ENCODE results near the gene TCF4.

The TCF4 gene

GRCh38 chr18:55544014-55544413 is 44.0 kb downstream of the TCF4 start:
- DNase-seq (ENCODE audit: low read depth), result no peak

DNA sequence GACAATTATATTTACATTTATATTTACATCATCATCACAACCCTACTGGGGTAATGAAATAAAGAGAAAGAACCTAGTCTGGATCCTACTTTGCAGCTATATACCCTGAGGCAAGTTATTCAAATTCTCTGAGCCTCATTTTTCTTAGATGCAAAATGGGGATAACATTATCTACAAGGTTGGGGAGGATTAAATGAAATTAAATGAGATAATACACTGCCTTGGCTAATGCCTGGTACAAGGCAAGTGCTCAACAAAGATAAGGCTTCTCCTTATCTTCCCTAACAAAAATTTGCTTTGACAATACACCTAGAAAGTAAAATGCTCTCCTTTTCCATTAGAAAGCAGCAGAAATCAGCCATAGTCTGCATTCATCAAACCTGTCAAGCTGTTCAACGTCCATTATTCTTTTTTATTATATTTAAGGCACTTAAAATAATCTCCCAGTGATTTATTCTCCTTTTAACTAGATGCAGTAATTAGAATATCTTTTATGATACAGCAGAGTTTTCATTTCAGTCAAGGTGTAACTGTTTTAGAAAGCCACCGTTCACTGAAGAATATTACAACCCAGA is 44.8 kb downstream of the TCF4 start:
- DNase-seq (ENCODE audit: low read depth), result no peak

GRCh38 chr18:55541571-55541970 is 46.4 kb downstream of the TCF4 start:
- no peak for DNase-seq (ENCODE audit: low read depth)

- DNase-seq (ENCODE audit: low read depth), result no peak
Measured at GRCh38 chr18:55539240-55539639, 48.8 kb downstream of the TCF4 start.

- no peak for DNase-seq (ENCODE audit: low read depth)
Measured at GRCh38 chr18:55534996-55535395, 53.0 kb downstream of the TCF4 start.

DNA sequence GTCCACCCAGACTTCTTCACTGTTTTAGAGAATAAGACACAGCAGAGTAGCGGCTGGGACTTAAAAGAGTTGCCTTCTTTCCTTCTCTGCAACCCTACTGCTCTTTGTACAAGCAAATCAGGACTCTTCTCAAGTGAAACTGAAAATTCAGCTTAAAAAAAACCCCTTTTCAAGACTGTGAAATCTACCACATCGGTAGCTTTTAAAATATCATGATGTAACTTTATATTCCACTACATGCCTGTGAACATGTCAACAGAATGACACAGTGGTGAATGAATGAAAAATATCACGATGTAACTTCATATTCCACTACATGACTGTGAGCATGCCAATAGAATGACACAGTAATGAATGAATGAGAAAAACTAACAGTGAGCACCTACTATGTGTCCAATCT is 53.4 kb downstream of the TCF4 start:
- no peak for DNase-seq (ENCODE audit: low read depth)

DNA sequence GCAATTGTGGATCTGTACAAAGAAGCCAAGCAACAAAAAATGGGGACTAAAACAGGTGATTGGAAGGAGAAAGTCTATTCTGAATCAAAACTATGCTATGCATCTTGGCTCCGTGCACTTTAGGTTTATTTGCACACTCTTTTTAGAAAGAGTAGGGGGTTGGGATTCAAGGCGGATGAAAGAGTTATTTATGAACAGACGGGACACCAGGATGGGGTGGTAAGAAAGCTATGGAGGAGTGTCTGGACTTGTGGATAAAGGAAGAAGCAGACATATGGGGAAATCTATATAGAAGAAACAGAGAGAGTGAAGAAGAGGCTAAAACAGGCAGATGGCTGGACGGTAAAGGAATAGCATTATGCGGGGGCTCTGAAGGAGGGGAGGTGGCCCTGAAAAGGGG is 57.8 kb downstream of the TCF4 start:
- no peak for DNase-seq (ENCODE audit: low read depth)

GRCh38 chr18:55529581-55529980 is 58.4 kb downstream of the TCF4 start:
- DNase-seq (ENCODE audit: low read depth), result no peak

DNA sequence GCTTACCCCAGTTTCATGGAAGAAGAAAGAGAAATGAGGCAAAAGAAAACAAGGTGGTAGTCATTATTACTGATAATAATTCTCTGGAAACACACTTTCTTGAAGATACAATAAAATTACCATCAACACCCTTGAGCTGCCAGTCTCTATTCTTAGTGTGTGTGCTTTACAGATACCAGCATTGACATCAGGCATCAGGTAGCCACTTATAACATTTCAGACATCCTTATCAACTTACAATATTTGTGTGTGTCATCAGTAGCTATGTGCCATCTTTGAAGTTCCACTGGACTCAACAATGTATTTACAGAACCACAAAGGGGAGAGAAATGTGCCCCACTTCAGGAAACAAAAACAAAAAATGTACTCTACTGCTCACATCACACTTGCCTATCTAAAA is 62.1 kb downstream of the TCF4 start:
- no peak for DNase-seq (ENCODE audit: low read depth)

DNA sequence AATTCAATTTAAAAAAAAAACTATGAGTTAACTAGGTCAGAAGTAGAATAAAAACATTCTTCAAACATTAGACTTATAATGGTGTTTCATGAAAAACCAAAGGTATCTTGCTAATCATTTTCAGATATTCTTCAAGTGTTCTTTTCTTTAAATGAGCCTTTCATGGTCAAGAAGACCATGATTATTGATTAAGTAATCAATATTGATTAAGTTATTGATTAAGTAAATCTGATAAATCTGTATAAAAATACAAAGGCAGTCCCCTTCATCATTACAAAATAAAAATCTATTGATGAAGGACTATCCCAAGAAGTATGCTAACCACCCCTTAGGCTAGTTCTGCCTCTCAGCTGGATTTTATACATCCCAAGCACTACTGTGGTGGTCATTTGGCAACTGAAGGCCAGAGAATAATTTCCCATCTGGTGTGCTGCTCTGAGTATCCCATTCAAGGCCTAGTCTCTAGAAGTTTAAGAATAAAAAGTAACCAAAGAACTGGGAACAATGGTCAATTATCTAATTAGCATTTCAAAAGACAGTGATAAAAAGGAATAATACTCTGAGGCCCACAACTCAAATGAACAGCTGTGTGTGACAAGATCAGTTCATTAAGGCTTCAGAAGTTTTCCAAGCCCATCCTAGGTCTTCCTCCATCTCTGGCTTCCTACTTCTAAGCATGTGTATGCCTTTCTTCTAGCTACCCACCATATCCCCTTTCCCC is 63.5 kb downstream of the TCF4 start:
- no peak for DNase-seq (ENCODE audit: low read depth)

GRCh38 chr18:55523001-55523400 is 65.0 kb downstream of the TCF4 start:
- no peak for DNase-seq (ENCODE audit: low read depth)

- no peak for DNase-seq (ENCODE audit: low read depth)
Measured at GRCh38 chr18:55522011-55522410, 66.0 kb downstream of the TCF4 start.

DNA sequence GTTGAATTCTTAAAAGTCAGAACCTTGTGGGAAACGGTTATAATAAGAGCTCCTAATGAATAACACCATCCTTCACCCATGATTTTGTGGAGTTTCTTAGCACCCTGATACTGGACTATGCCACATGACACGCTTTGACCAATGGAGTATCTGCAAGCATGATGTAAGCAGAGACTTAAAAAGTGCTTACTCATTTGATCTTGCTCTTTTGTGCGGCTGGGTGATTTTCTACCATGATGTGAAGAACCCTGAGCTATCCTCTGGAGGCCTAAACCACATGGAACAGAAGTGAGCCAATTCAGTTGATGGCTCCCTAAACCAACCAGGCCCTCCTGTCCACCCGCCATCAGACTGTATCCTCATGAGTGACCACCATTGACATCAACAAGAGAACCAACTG is 70.9 kb downstream of the TCF4 start:
- no peak for DNase-seq (ENCODE audit: low read depth)

DNA sequence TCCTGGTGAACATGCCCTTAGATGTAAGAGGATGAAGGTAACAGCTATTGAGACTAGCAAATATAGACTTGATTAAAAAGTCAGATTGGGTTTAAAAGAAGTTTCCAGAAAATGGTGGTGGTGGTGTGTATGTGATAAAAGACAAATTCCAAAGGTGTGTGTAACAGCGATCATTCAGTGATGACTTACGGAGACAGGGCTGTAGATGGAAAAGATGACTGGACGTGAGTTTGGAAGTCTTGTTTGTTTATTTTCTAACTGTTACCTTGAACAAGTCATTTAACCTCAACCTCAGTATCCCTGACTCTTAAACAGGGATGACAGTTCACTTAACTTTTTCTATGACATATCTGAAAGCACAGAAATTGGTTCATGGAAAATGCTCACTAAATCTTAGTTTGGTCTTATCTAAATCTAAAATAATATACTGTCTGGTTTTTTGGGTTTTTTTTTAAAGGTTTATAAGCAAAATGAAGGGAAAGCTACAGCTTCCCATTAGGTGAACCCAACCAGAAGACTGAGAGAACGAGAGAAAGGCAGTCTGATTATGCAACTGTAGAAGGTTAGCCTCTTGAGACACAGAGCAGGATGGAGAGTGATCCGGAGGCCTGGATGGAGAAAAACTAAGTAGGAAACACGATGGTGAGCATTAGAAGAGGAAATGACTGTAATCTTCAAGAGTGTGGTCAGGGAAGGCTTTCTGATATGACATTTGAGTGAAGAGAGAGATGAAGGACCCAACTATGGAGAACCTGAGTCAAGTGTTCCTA is 71.9 kb downstream of the TCF4 start:
- DNase-seq (ENCODE audit: low read depth), result no peak

- DNase-seq (ENCODE audit: low read depth), result no peak
Measured at GRCh38 chr18:55515214-55515613, 72.8 kb downstream of the TCF4 start.

GRCh38 chr18:55513161-55513560 is 74.8 kb downstream of the TCF4 start:
- no peak for DNase-seq (ENCODE audit: low read depth)

GRCh38 chr18:55511277-55511676 is 76.7 kb downstream of the TCF4 start:
- DNase-seq (ENCODE audit: low read depth), result no peak

DNA sequence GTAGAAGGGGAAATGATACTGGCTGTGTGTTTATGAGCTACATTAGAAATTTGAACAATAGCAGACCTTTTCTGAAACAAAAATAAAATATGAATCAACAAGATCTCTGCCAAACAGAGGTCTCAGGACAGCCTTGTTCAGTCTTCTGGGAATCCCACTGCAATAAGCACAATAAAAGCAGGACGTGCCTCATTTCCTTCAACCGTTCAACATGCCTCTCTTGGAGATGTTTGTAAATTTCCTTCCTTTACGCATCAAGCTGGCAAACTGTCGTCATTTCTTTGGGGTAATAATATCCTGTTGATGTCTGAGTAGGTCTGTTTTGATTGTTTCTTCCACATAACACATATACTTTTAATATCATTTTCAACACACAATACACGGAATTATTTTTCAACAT is 77.2 kb downstream of the TCF4 start:
- no peak for DNase-seq (ENCODE audit: low read depth)

- no peak for DNase-seq (ENCODE audit: low read depth)
Measured at GRCh38 chr18:55509631-55510324, 78.2 kb downstream of the TCF4 start.

GRCh38 chr18:55508651-55509050 is 79.3 kb downstream of the TCF4 start:
- DNase-seq (ENCODE audit: low read depth), result no peak

- DNase-seq (ENCODE audit: low read depth), result no peak
Measured at GRCh38 chr18:55506074-55506473, 81.9 kb downstream of the TCF4 start.

GRCh38 chr18:55504808-55505207 is 83.2 kb downstream of the TCF4 start:
- no peak for DNase-seq (ENCODE audit: low read depth)
